Upper lobe of right lung (tissue), 1 donor: ENCODE results near the gene NAA20. TPM values are rescaled to one million over a fixed set of nuclear protein-coding genes. Genes with fewer than 3 reads are reported as not detected.

Experiments
- ATAC-seq: fragments of 200-7000 bp; cut with Tn5 transposase; one replicate; pipeline ENCODE4 v1.9.1; 2020; ENCODE audit warnings: mild to moderate bottlenecking, moderate library complexity
- DNase-seq: peaks from one replicate; pipeline ENCODE4 v3.0.0-alpha.2; 2020
- H3K27ac ChIP-seq: fragments of 200-600 bp; one replicate; pipeline ENCODE4 v1.8.0; 2022
- H3K27me3 ChIP-seq: fragments of 200-600 bp; one replicate; pipeline ENCODE4 v1.8.0; 2022; ENCODE audit warnings: mild to moderate bottlenecking
- H3K36me3 ChIP-seq: fragments of 200-600 bp; one replicate; pipeline ENCODE4 v1.8.0; 2022
- H3K4me1 ChIP-seq: fragments of 200-600 bp; one replicate; pipeline ENCODE4 v1.8.0; 2022
- H3K4me3 ChIP-seq: fragments of 200-600 bp; one replicate; pipeline ENCODE4 v1.8.0; 2022; ENCODE audit warnings: mild to moderate bottlenecking
- H3K9me3 ChIP-seq: fragments of 200-600 bp; one replicate; pipeline ENCODE4 v1.8.0; 2022
- CTCF ChIP-seq: fragments of 200-600 bp; IDR thresholded peaks from one replicate; pipeline ENCODE4 v1.8.0; 2022; ENCODE audit warnings: antibody characterized with exemption
- intact Hi-C: fragments of 100-400 bp; cut with DNase I; formaldehyde crosslinking; loops from one replicate; pipeline ENCODE4 v1.11.0; 2022
- total RNA-seq: library from RNA; stranded (reverse); fragmentation: NEBNext Ultra II Directional; extraction: Animal tissue kit (Norgen Biotek cat#: 25700); gene quantifications from one replicate; pipeline ENCODE4 v1.2.1, GENCODE V29; 2021
- donor health status: DM: no; HTN: yes; CAD: no; lungs with severe emphysema.

NAA20 gene
- total RNA-seq, 1 donor from 2014 or later, result 63.1 TPM

DNA sequence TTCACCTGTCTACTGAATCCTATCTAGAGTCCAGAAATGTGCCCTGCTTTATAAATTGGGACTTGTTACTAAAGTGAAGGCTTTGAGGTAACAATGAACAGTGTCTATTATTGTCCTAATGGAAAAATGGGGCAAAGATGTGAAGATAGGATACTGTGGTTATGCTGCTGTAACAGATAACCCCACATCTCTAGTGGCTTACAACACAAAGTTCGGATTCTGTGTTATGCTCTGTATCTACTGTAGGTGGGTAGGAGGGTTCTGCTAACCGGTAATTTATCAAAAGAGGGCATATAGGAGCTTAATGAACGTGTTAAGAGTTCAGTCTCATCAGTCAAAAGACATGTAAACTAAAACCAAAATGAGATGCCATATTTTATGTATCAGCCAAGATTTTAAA lies 6.2 kb downstream of the NAA20 start:
- H3K27ac ChIP-seq, result no peak overlapping the region
- TF ChIP-seq CTCF, result no peak
- ATAC-seq, result no peak
- no peaks in the 10 kb centered on the region for H3K9me3 ChIP-seq
- peaks cover 9% of the 10 kb centered on the region for H3K4me1 ChIP-seq
- DNase-seq, result no peak
- H3K36me3 ChIP-seq, result peaks cover 47% of the 10 kb centered on the region
- H3K27me3 ChIP-seq, result no peaks in the 10 kb centered on the region
- intact Hi-C loops, result no loop called here
- no peak overlapping the region for H3K4me3 ChIP-seq

DNA sequence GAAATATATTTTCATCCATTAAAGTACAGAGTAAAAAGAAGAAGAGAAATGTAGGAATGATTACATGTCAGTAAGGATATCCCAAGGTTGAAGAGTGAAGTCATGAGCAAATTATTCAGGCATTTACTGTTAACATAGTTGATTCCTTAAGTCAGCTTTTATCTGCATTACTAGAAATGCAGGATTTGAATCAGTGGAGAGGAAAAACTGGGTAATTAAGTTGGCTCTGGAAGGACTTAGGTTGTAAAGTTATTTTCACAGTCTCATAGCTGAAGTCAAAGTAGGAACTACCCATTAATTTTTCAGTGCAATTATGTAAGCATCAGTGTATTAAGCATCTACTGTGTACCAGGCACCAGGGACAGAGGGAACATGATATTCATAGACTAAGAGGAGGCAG lies 7.8 kb downstream of the NAA20 start:
- intact Hi-C loops, result no loop called here
- H3K36me3 ChIP-seq, result peaks cover 60% of the 10 kb centered on the region
- H3K4me1 ChIP-seq, result no peaks in the 10 kb centered on the region
- H3K4me3 ChIP-seq, result no peak overlapping the region
- DNase-seq, result no peak
- H3K27me3 ChIP-seq, result no peaks in the 10 kb centered on the region
- ATAC-seq, result no peak
- no peak overlapping the region for H3K27ac ChIP-seq
- TF ChIP-seq CTCF, result no peak
- H3K9me3 ChIP-seq, result no peaks in the 10 kb centered on the region

GRCh38 chr20:20027284-20027683 lies 10.1 kb downstream of the NAA20 start:
- ATAC-seq (no peak), DNase-seq (no peak)
- Histone ChIP-seq H3K9me3 (no peaks in the 10 kb centered on the region), H3K27me3 (no peaks in the 10 kb centered on the region), H3K36me3 (peaks cover 84% of the 10 kb centered on the region), H3K4me1 (no peaks in the 10 kb centered on the region), H3K4me3 (no peak overlapping the region), H3K27ac (no peak overlapping the region)
- intact Hi-C loops, result no loop called here
- no peak for TF ChIP-seq CTCF

GRCh38 chr20:20031790-20032189 lies 14.6 kb downstream of the NAA20 start:
- TF ChIP-seq CTCF, result no peak
- H3K36me3 ChIP-seq, result peaks cover 98% of the 10 kb centered on the region
- intact Hi-C loops, result no loop called here
- no peak overlapping the region for H3K4me3 ChIP-seq
- H3K27ac ChIP-seq, result no peak overlapping the region
- DNase-seq (no peak), ATAC-seq (no peak)
- H3K9me3 ChIP-seq, result no peaks in the 10 kb centered on the region
- no peaks in the 10 kb centered on the region for H3K4me1 ChIP-seq
- no peaks in the 10 kb centered on the region for H3K27me3 ChIP-seq

DNA sequence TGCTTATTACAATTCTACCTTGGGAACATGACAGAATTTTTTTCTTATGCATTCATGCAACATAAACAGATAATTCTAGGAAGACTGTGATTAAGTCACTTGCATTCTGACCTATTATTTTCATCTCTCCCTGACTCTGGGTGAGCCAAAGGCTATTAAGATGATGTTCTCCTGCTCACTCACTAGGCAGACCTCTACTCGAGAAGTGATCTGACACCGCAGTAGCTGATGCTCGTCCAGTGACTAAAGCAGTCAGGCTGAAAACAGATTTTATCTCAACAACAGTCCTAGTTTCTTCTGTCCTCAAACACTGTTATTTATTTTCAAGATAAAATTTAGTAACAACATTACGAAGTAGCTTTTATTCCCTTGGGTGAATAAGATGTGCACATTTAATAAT lies 17.3 kb downstream of the NAA20 start:
- H3K27ac ChIP-seq, result no peak overlapping the region
- H3K4me1 ChIP-seq, result no peaks in the 10 kb centered on the region
- H3K4me3 ChIP-seq, result no peak overlapping the region
- DNase-seq (no peak), ATAC-seq (no peak)
- no peak for TF ChIP-seq CTCF
- no peaks in the 10 kb centered on the region for H3K27me3 ChIP-seq
- H3K9me3 ChIP-seq, result no peaks in the 10 kb centered on the region
- peaks cover 100% of the 10 kb centered on the region for H3K36me3 ChIP-seq
- intact Hi-C loops, result no loop called here

GRCh38 chr20:20036756-20037155 lies 19.6 kb downstream of the NAA20 start:
- H3K36me3 ChIP-seq, result peaks cover 100% of the 10 kb centered on the region
- intact Hi-C loops, result no loop called here
- DNase-seq (no peak), ATAC-seq (no peak)
- no peaks in the 10 kb centered on the region for H3K9me3 ChIP-seq
- H3K4me3 ChIP-seq, result no peak overlapping the region
- no peak overlapping the region for H3K27ac ChIP-seq
- H3K27me3 ChIP-seq, result no peaks in the 10 kb centered on the region
- no peak for TF ChIP-seq CTCF
- H3K4me1 ChIP-seq, result no peaks in the 10 kb centered on the region
